Fibroblast of villous mesenchyme (primary cell): ENCODE data around the gene SLC22A4. TPM values are rescaled to one million over a fixed set of nuclear protein-coding genes. Genes with fewer than 3 reads are reported as not detected.

Experiments used
- DNase-seq: peaks from one replicate; pipeline ENCODE4 v3.0.0-alpha.2; 2010; ENCODE audit warnings: low read depth
- H3K4me3 ChIP-seq: 2 replicates; pipeline ENCODE4 v1.5.1; 2011; ENCODE audit warnings: low read depth, mild to moderate bottlenecking, low read length
- total RNA-seq: library from RNA; depleted of rRNA; stranded (reverse); fragments of >200 nt; gene quantifications from 2 replicates; pipeline ENCODE4 v1.2.3, GENCODE V29; 2012
- TF ChIP-seq, protein P1 (sequence below): IDR thresholded peaks from 2 replicates; pipeline ENCODE4 v1.5.1; 2012; ENCODE audit warnings: low read depth, mild to moderate bottlenecking, low read length; ENCODE audit not compliant: insufficient read depth

SLC22A4 gene
- total RNA-seq, 1 donor: 16.4 TPM

DNA sequence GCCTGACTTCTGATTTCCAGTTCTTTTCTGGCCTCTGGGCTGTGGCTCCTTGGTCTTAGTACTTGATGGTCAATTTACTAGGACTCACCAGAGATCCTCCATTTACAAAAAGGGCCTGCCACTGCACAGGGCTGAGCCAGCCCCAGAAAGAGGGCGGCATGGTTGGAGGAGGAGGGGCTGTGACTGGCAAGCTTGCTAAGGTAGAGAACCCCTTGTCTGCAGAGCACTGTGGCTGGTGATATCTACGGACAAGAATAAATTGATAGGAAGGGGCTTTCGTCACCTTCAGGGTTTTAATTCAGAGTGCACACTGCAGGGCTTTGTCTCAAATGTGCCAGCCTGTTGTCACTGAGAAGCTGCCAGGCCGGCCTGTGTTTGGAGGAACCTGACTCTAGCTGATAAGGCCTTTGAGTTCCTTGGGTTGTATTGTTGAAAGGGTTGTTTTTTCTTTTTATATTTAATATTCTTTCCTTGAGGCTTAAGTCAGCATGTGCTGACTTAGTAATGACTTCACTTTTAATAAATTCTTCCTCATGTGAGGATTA, 90.4 kb downstream of the SLC22A4 start:
- TF ChIP-seq, protein P1, sequence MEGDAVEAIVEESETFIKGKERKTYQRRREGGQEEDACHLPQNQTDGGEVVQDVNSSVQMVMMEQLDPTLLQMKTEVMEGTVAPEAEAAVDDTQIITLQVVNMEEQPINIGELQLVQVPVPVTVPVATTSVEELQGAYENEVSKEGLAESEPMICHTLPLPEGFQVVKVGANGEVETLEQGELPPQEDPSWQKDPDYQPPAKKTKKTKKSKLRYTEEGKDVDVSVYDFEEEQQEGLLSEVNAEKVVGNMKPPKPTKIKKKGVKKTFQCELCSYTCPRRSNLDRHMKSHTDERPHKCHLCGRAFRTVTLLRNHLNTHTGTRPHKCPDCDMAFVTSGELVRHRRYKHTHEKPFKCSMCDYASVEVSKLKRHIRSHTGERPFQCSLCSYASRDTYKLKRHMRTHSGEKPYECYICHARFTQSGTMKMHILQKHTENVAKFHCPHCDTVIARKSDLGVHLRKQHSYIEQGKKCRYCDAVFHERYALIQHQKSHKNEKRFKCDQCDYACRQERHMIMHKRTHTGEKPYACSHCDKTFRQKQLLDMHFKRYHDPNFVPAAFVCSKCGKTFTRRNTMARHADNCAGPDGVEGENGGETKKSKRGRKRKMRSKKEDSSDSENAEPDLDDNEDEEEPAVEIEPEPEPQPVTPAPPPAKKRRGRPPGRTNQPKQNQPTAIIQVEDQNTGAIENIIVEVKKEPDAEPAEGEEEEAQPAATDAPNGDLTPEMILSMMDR: no peak

DNA sequence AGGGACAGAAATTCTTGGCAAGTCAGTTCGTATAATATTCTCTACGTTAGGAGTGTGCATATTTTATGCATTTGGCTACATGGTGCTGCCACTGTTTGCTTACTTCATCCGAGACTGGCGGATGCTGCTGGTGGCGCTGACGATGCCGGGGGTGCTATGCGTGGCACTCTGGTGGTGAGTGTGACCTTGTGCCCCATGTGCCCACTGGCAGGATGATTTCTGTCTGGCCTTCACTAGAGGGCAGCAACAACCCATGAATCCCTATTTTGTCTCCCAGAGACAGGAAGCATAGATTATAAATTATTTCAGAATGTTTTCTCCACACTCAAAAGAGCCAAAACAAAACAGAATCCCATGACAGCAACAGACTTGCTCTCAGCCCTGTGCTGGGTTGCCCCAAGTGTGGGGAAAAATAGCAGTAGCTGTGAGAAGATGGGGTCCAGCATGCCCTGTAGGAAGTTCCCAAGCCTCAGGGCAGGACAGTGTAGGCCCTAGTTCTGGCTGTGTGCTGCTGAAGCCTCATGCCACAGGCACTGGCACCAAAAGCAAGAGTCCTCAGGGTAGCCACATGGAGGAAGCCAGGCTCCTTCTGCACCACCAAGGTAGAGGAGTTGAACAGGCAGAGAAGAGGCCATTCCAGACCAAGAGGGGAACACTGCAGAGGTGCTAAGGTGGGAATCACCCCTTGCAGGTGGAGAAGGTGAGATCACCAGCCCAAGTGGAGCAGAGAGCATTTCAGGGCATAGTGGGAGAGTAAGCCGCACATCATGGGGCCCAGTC, 91.3 kb downstream of the SLC22A4 start:
- H3K4me3 ChIP-seq: no peak overlapping the region
- peak; percentile 76 for DNase-seq
- TF ChIP-seq, protein P1: peak; percentile 79

More for the DNA sequence above, 90.4 kb downstream of the SLC22A4 start:
- no peak for DNase-seq
- no peak overlapping the region for H3K4me3 ChIP-seq

DNA sequence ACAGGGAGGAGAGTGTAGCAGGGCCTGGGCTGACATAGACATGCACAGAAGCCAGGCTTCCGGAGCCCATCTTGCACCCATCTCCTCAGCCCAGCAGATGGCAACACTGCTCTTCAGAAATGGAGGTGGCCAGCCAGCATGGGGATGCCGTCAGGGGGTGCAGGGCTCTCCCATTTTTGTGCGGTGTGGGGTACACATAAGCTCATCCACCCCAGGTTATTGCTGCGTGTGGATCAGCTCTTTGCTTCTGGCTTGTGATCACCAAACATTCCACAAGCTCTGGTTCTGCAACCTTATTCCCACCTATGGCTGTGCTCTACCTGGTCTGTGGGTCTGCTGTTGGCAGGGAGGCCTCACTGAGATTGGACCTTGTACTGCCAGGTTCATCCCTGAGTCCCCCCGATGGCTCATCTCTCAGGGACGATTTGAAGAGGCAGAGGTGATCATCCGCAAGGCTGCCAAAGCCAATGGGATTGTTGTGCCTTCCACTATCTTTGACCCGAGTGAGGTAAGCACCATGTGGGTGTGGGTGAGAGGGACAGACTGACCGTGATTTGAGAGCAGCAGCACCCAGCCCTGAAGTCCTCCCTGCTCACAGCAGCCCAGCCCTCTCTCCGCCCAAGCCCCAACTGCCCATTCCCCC, 92.6 kb downstream of the SLC22A4 start:
- TF ChIP-seq, protein P1: peak; percentile 87
- no peak overlapping the region for H3K4me3 ChIP-seq
- peak; percentile 80 for DNase-seq

DNA sequence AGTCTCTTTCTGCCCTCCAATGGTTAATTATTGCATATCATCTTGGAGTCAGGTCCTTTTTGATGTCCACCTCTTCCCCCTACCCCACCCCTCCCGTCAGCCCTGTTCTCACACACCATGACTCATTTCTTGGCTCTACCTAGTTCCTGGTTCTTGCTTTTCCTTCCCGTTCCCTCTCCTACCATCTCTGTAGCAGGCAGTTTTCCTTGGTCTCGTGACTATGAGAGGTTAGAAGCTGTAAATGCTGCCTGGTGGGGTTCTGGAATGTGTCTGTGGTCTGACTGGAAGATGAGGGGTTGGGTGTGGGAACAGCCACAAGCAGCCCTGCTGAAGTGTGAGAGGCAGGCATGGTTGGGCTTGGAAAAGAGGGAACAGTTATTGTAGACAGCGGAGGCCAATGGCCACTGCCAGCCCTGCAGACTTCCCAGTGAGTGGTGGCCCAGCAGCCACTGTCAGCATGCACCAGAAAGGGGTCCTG, 93.5 kb downstream of the SLC22A4 start:
- no peak overlapping the region for H3K4me3 ChIP-seq
- TF ChIP-seq, protein P1: no peak
- DNase-seq: peak; percentile 100

DNA sequence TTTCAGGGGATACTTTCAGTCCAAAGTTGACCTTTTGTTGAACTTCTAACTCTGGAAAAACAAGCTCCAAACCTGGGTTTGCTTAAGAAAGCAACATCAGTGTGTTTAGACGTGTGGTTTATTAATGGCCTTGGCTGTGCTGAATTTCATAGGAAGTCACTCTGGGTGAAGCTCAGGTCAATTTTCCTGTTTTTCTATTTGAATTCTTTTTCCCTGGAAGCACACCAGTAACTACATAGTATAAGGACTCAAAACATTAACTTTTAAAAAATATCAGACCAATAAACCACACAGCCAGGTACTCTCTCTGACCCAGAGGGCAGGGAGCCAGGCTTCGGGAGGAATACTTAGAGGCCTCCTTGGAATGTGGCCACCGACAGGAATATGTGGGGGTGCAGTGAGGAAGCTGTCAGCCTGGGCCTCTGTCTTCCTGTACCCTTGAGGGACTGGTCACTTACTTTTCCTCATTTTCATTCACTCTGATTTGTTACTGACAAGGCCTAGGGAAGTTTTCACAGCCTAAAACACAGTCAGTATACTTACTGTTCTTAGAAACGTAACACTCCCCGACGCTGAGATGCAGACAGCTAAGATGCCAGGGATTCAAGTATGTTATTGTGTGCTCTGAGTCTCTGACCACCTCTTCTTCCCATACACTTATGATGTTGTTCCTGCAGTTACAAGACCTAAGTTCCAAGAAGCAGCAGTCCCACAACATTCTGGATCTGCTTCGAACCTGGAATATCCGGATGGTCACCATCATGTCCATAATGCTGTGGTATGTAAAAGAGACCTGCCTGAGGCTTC, 94.3 kb downstream of the SLC22A4 start:
- TF ChIP-seq, protein P1: no peak
- H3K4me3 ChIP-seq: no peak overlapping the region
- DNase-seq: peak; percentile 90

DNA sequence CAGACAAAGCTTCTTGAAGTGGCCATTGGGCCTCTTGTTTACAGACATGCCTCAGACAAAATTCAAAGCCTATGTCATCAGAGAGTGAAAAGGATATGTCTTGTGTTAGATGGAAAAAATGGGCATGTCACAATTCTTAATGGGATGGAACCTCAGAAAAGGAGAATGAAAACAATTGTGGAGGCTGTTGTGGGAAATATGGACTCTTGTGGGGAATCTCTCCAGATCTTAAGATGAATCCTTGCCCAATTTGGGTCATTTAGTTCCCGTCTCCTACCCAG, 94.8 kb downstream of the SLC22A4 start:
- peak; percentile 28 for DNase-seq
- H3K4me3 ChIP-seq: no peak overlapping the region
- TF ChIP-seq, protein P1: no peak
